Caco-2 (cell line): ENCODE data around the gene DNAJC1. TPM values are rescaled to one million over a fixed set of nuclear protein-coding genes. Genes with fewer than 3 reads are reported as not detected.
"Not testable (repeated sequence)": the region's sequence is repeated elsewhere in the genome, so short reads cannot be mapped to it uniquely, and the experiment has no call there.

Experiments
- BruUV-seq: library from RNA; stranded (reverse); fragments of 400-500 nt; replicated peaks from 2 replicates; lab custom pipeline; 2021; lab: Mats Ljungman, UMichigan
- CTCF ChIA-PET: fragments of 300-600 bp; sonication (Branson Sonifier 250); formaldehyde crosslinking; loops from one replicate; lab custom pipeline; 2022; ENCODE audit warnings: antibody characterized with exemption; lab: Charles Lee
- POLR2A ChIA-PET: fragments of 300-600 bp; sonication (Branson Sonifier 250); formaldehyde crosslinking; loops from one replicate; lab custom pipeline; 2022; ENCODE audit warnings: antibody characterized with exemption; lab: Charles Lee
- DNase-seq, 2 experiments: peaks; one replicate each; pipeline versions ENCODE4 v3.0.0 to v3.0.0-alpha.2; 2020 to 2022
- H3K27me3 ChIP-seq: replicated peaks from 2 replicates; pipeline ENCODE4 v1.6.0; 2011; ENCODE audit warnings: low read length; ENCODE audit not compliant: control insufficient read depth, insufficient read depth
- H3K36me3 ChIP-seq: 2 replicates; pipeline ENCODE4 v1.5.1; 2011; ENCODE audit warnings: low read length; ENCODE audit not compliant: control insufficient read depth, insufficient read depth
- H3K4me1 ChIP-seq: fragments of 250-450 bp; sonication (Bioruptor Pico); 2 replicates; pipeline ENCODE4 v1.5.1; 2020; ENCODE audit warnings: mild to moderate bottlenecking
- H3K4me3 ChIP-seq: 2 replicates; pipeline ENCODE4 v1.5.1; 2011; ENCODE audit warnings: low read depth, mild to moderate bottlenecking, control low read depth, low read length
- H3K9me3 ChIP-seq: fragments of 250-450 bp; sonication (Bioruptor Pico); 2 replicates; pipeline ENCODE4 v1.5.1; 2020; ENCODE audit warnings: mild to moderate bottlenecking, moderate library complexity
- H3K27ac Mint-ChIP-seq: one replicate; pipeline ENCODE4 v1.8.0; 2022; ENCODE audit warnings: mixed read lengths; ENCODE audit not compliant: unreplicated experiment
- H3K27me3 Mint-ChIP-seq: one replicate; pipeline ENCODE4 v1.8.0; 2022; ENCODE audit warnings: mixed read lengths; ENCODE audit not compliant: insufficient read depth, unreplicated experiment
- H3K36me3 Mint-ChIP-seq: one replicate; pipeline ENCODE4 v1.8.0; 2022; ENCODE audit warnings: mild to moderate bottlenecking, mixed read lengths; ENCODE audit not compliant: insufficient read depth, unreplicated experiment
- H3K4me1 Mint-ChIP-seq: one replicate; pipeline ENCODE4 v1.8.0; 2022; ENCODE audit warnings: low read depth, mixed read lengths; ENCODE audit not compliant: unreplicated experiment
- H3K4me3 Mint-ChIP-seq: one replicate; pipeline ENCODE4 v1.8.0; 2022; ENCODE audit warnings: mild to moderate bottlenecking, moderate library complexity, mixed read lengths; ENCODE audit not compliant: unreplicated experiment
- H3K9me3 Mint-ChIP-seq: one replicate; pipeline ENCODE4 v1.8.0; 2022; ENCODE audit warnings: mixed read lengths; ENCODE audit not compliant: unreplicated experiment
- CTCF ChIP-seq, 2 experiments: fragments of 200-600 bp in 1 of 2; IDR thresholded peaks; 1 replicate in 1 of 2; 2 replicates in 1 of 2; pipeline versions ENCODE4 v1.5.1 to v1.8.0; 2011 to 2022; ENCODE audit warnings: antibody characterized with exemption in 1 of 2, control low read depth in 1 of 2, inconsistent platforms in 1 of 2, low read depth in 1 of 2, low read length in 1 of 2, mild to moderate bottlenecking in 1 of 2, moderate library complexity in 1 of 2; ENCODE audit not compliant: insufficient read depth in 1 of 2, severe bottlenecking in 1 of 2, unreplicated experiment in 1 of 2
- intact Hi-C: fragments of 100-400 bp; cut with micrococcal nuclease; formaldehyde crosslinking; loops from one replicate; pipeline ENCODE4 v1.10.0; 2022; ENCODE audit not compliant: unreplicated experiment
- total RNA-seq: library from RNA; stranded (reverse); gene quantifications from 2 replicates; pipeline ENCODE4 v1.2.3, GENCODE V29; 2022

The DNAJC1 gene
- total RNA-seq, 1 experiment from 2014 or later: 50.7 TPM

- Histone ChIP-seq H3K4me1 (no peaks in the 10 kb centered on the region), H3K4me3 (no peak overlapping the region), H3K27me3 (no peaks in the 10 kb centered on the region), H3K36me3 (peaks cover 1% of the 10 kb centered on the region; the same call in 1 of the 2 replicates), H3K9me3 (peaks cover 9% of the 10 kb centered on the region)
- POLR2A ChIA-PET: no interaction called here
- no peaks in the 10 kb centered on the region for H3K4me1 Mint-ChIP-seq
- TF ChIP-seq CTCF (IDR thresholded peaks at IDR 0.05; ENCODE audit: insufficient read depth in 1 of 2, low read depth in 1 of 2, low read length in 1 of 2, severe bottlenecking in 1 of 2, unreplicated experiment in 1 of 2): no peak
- no peak overlapping the region for H3K27ac Mint-ChIP-seq
- no peaks in the 10 kb centered on the region for H3K27me3 Mint-ChIP-seq
- no peaks in the 10 kb centered on the region for H3K36me3 Mint-ChIP-seq
- CTCF ChIA-PET: no interaction called here
- intact Hi-C loops: no loop called here
- DNase-seq: no peak
- H3K4me3 Mint-ChIP-seq: no peak overlapping the region
- peaks cover 44% of the 10 kb centered on the region for H3K9me3 Mint-ChIP-seq
- no TSS peak for BruUV-seq
These were observed 114.6 kb downstream of the DNAJC1 start for GRCh38 chr10:21888959-21889358.

GRCh38 chr10:21885940-21886339, 117.6 kb downstream of the DNAJC1 start:
- Histone ChIP-seq H3K36me3 (peaks cover 1% of the 10 kb centered on the region; the same call in 1 of the 2 replicates), H3K27me3 (no peaks in the 10 kb centered on the region), H3K4me1 (no peaks in the 10 kb centered on the region), H3K4me3 (no peak overlapping the region), H3K9me3 (peaks cover 4% of the 10 kb centered on the region; the same call in 1 of the 2 replicates)
- no peak for TF ChIP-seq CTCF (IDR thresholded peaks at IDR 0.05; ENCODE audit: insufficient read depth in 1 of 2, low read depth in 1 of 2, low read length in 1 of 2, severe bottlenecking in 1 of 2, unreplicated experiment in 1 of 2)
- intact Hi-C loops: no loop called here
- DNase-seq: no peak
- no peak overlapping the region for H3K4me3 Mint-ChIP-seq
- H3K9me3 Mint-ChIP-seq: peaks cover 15% of the 10 kb centered on the region
- H3K4me1 Mint-ChIP-seq: no peaks in the 10 kb centered on the region
- no peaks in the 10 kb centered on the region for H3K36me3 Mint-ChIP-seq
- CTCF ChIA-PET: interaction anchor here (0.6 kb wide), 1 partner anchor 390 kb away, joined by 3 read pairs; no protein-coding TSS in a partner anchor
- H3K27me3 Mint-ChIP-seq: no peaks in the 10 kb centered on the region
- no TSS peak for BruUV-seq
- POLR2A ChIA-PET: no interaction called here
- H3K27ac Mint-ChIP-seq: no peak overlapping the region

- peaks cover 23% of the 10 kb centered on the region for H3K9me3 Mint-ChIP-seq
These were observed 130.3 kb downstream of the DNAJC1 start for GRCh38 chr10:21873198-21873597.

GRCh38 chr10:21872771-21873170, 130.8 kb downstream of the DNAJC1 start:
- DNase-seq, H3K27ac Mint-ChIP-seq, intact Hi-C loops, CTCF ChIA-PET, H3K4me3 Mint-ChIP-seq, H3K27me3 Mint-ChIP-seq, POLR2A ChIA-PET, H3K4me3 ChIP-seq, H3K27me3 ChIP-seq, BruUV-seq, H3K4me1 Mint-ChIP-seq, H3K4me1 ChIP-seq, H3K36me3 ChIP-seq: not testable (repeated sequence)
- peaks cover 11% of the 10 kb centered on the region for H3K36me3 Mint-ChIP-seq
- peaks cover 23% of the 10 kb centered on the region for H3K9me3 Mint-ChIP-seq
- peaks cover 22% of the 10 kb centered on the region for H3K9me3 ChIP-seq

More at GRCh38 chr10:21873198-21873597, 130.3 kb downstream of the DNAJC1 start:
- no peak for TF ChIP-seq CTCF (IDR thresholded peaks at IDR 0.05; ENCODE audit: insufficient read depth in 1 of 2, low read depth in 1 of 2, low read length in 1 of 2, severe bottlenecking in 1 of 2, unreplicated experiment in 1 of 2)
- no peaks in the 10 kb centered on the region for H3K27me3 Mint-ChIP-seq
- peaks cover 11% of the 10 kb centered on the region for H3K36me3 Mint-ChIP-seq
- no peak overlapping the region for H3K27ac Mint-ChIP-seq
- Histone ChIP-seq H3K36me3 (no peaks in the 10 kb centered on the region), H3K4me3 (no peak overlapping the region), H3K27me3 (no peaks in the 10 kb centered on the region), H3K4me1 (no peaks in the 10 kb centered on the region), H3K9me3 (peaks cover 22% of the 10 kb centered on the region)
- ChIA-PET POLR2A (interaction anchor here (0.6 kb wide), 1 partner anchor 870 kb away, joined by 4 read pairs; no protein-coding TSS in a partner anchor), CTCF (no interaction called here)
- no peak overlapping the region for H3K4me3 Mint-ChIP-seq
- intact Hi-C loops: no loop called here
- no peaks in the 10 kb centered on the region for H3K4me1 Mint-ChIP-seq
- DNase-seq: no peak
- BruUV-seq: no TSS peak
